K562 (cell line): ENCODE data around the gene CTIF. TPM values are rescaled to one million over a fixed set of nuclear protein-coding genes. Genes with fewer than 3 reads are reported as not detected.

Experiments used
- CCNT2 ChIP-seq: IDR thresholded peaks from 2 replicates; pipeline ENCODE4 v1.6.1; 2011; ENCODE audit warnings: borderline replicate concordance, low read depth, mild to moderate bottlenecking, moderate library complexity, mixed read lengths, low read length; ENCODE audit not compliant: insufficient read length; ENCODE audit errors: extremely low read depth
- COPS2 ChIP-seq: fragments of 450-650 bp; conservative IDR thresholded peaks from 2 replicates; pipeline ENCODE4 v1.6.1; 2016; ENCODE audit warnings: mild to moderate bottlenecking, moderate library complexity
- CREB1 ChIP-seq, 2 experiments: sonication (generic) in 1 of 2; formaldehyde crosslinking in 1 of 2; IDR thresholded peaks; 2 replicates each; pipeline versions ENCODE4 v1.6.1 to v1.8.0; 2012 to 2022; ENCODE audit warnings: inconsistent platforms in 1 of 2, mild to moderate bottlenecking in 1 of 2, missing genetic modification reagents in 1 of 2, moderate library complexity in 1 of 2
- KAT7 ChIP-seq: sonication (generic); formaldehyde crosslinking; IDR thresholded peaks from 2 replicates; pipeline ENCODE4 v1.8.0; 2022; ENCODE audit warnings: missing genetic modification reagents, mild to moderate bottlenecking, borderline replicate concordance
- MLX ChIP-seq, 2 experiments: fragments of 450-650 bp in 1 of 2; sonication (generic) in 1 of 2; formaldehyde crosslinking; conservative IDR thresholded peaks; 2 replicates each; pipeline versions ENCODE4 v1.4.0 to v1.8.1; 2020 to 2022; ENCODE audit warnings: mild to moderate bottlenecking in 1 of 2, missing genetic modification reagents in 1 of 2
- PML ChIP-seq: IDR thresholded peaks from 2 replicates; pipeline ENCODE4 v1.6.1; 2012; ENCODE audit warnings: low read length, inconsistent platforms
- TFAP4 ChIP-seq: sonication (generic); formaldehyde crosslinking; IDR thresholded peaks from 2 replicates; pipeline ENCODE4 v1.8.0; 2022; ENCODE audit warnings: missing genetic modification reagents, mild to moderate bottlenecking, moderate library complexity, borderline replicate concordance
- VEZF1 ChIP-seq: fragments of 200-800 bp; sonication (Bioruptor generic); IDR thresholded peaks from 2 replicates; pipeline ENCODE4 v1.6.1; 2017; ENCODE audit warnings: missing genetic modification characterization, missing compliant biosample characterization
- ZNF232 ChIP-seq: sonication (generic); formaldehyde crosslinking; IDR thresholded peaks from 2 replicates; pipeline ENCODE4 v1.8.0; 2022; ENCODE audit warnings: mild to moderate bottlenecking, missing genetic modification reagents
- ZNF589 ChIP-seq: fragments of 200-800 bp; sonication (Bioruptor generic); IDR thresholded peaks from 2 replicates; pipeline ENCODE4 v1.6.1; 2016; ENCODE audit warnings: low read depth, missing genetic modification characterization, missing compliant biosample characterization
- ZSCAN32 ChIP-seq: fragments of 450-650 bp; formaldehyde crosslinking; IDR thresholded peaks from 2 replicates; pipeline ENCODE4 v1.4.0; 2020; ENCODE audit warnings: mild to moderate bottlenecking, moderate library complexity
- polyA plus RNA-seq, 8 experiments: library from polyadenylated mRNA; depleted of rRNA in 4 of 8; stranded (reverse) in 5 of 8; unstranded in 3 of 8; fragments of >200 nt; fragmentation: Nextera tagmentation in 2 of 8; fragmentation: Illumina TruSeq in 1 of 8; extraction: Ambion mirVana in 2 of 8; extraction: Trizol in 1 of 8; gene quantifications; 2 replicates each; pipeline versions ENCODE4 v1.2.1 to v1.2.3, GENCODE V29; 2011 to 2014; ENCODE audit warnings: inconsistent platforms in 1 of 8, missing spikeins in 1 of 8
- total RNA-seq, 7 experiments: library from RNA; depleted of rRNA in 6 of 7; stranded (reverse); fragments of >200 nt in 6 of 7; fragmentation: Illumina TruSeq in 2 of 7; extraction: Trizol in 2 of 7; gene quantifications; 2 replicates each; pipeline versions ENCODE4 v1.2.1 to v1.2.3, GENCODE V29; 2011 to 2021; ENCODE audit warnings: low replicate concordance in 1 of 7
- TF ChIP-seq, protein P1 (sequence below): sonication (generic); formaldehyde crosslinking; IDR thresholded peaks from 2 replicates; pipeline ENCODE4 v1.5.0; 2020; ENCODE audit warnings: missing genetic modification reagents
- TF ChIP-seq, protein P2 (sequence below): fragments of 450-650 bp; formaldehyde crosslinking; IDR thresholded peaks from 2 replicates; pipeline ENCODE4 v1.4.0; 2020; ENCODE audit warnings: mild to moderate bottlenecking
- TF ChIP-seq, protein P3 (sequence below): fragments of 200-800 bp; sonication (Bioruptor generic); IDR thresholded peaks from 2 replicates; pipeline ENCODE4 v1.6.1; 2016; ENCODE audit warnings: missing genetic modification characterization, missing compliant biosample characterization

CTIF gene
- total and polyA plus RNA-seq, 9 of the 15 experiments (the other 6 are each of a cell fraction or from before 2014, with no cell fraction given) = 0.17 to 11.5 (median 2.2) TPM

DNA sequence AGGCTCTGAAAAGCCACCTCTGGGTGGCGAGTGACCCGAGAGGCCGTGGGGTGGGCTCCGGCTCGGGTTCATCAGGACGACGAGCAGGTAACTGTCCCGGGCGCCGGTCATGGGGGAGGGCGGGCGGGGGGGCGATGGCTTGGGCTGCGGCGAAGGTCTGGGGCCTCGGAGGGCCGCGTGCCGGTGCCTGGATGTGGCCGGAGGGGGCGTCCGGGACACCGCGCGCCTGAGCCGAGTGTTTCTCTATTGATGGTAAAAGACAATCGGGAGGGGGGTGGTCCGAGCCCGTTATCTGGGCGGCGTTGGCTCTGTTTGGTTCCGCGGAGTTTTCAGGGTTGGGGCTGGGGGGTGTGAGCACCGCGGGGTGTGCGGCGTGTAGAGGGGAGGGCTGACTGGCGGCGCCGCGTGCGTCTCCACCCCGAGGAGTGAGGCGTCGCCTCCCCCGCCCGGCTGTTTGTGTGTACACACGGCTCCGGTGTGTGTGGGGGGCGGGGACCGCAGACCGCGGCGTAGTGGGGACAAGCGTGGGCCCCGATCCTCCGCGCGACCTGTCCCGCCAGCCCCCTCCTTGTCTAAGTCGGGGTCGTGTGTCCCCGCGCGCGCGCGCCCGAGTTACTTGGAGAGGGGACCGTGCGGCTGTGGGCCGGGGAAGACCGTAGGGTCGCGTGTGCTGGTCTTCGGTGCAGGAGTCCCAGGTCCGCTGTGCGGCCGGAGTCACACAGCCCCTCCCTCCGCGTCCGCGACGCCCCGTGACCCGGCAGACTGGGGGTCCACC is 1.6 kb downstream of the CTIF start (continued):
- TF ChIP-seq, protein P1, sequence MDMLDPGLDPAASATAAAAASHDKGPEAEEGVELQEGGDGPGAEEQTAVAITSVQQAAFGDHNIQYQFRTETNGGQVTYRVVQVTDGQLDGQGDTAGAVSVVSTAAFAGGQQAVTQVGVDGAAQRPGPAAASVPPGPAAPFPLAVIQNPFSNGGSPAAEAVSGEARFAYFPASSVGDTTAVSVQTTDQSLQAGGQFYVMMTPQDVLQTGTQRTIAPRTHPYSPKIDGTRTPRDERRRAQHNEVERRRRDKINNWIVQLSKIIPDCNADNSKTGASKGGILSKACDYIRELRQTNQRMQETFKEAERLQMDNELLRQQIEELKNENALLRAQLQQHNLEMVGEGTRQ = no peak
- peak; percentile 65 for TF ChIP-seq VEZF1
- no peak for TF ChIP-seq ZNF232 (CRISPR knock-in tag)
- TF ChIP-seq ZNF589 = no peak
- no peak for TF ChIP-seq ZSCAN32 (CRISPR knock-in tag)
- no peak for TF ChIP-seq COPS2
- TF ChIP-seq PML = no peak
- TF ChIP-seq MLX (CRISPR knock-in tag; conservative IDR thresholded peaks at IDR 0.05) = no peak
- TF ChIP-seq, protein P2, sequence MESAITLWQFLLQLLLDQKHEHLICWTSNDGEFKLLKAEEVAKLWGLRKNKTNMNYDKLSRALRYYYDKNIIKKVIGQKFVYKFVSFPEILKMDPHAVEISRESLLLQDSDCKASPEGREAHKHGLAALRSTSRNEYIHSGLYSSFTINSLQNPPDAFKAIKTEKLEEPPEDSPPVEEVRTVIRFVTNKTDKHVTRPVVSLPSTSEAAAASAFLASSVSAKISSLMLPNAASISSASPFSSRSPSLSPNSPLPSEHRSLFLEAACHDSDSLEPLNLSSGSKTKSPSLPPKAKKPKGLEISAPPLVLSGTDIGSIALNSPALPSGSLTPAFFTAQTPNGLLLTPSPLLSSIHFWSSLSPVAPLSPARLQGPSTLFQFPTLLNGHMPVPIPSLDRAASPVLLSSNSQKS (CRISPR knock-in tag) = no peak
- TF ChIP-seq TFAP4 (CRISPR knock-in tag) = peak; percentile 67
- TF ChIP-seq, protein P3, sequence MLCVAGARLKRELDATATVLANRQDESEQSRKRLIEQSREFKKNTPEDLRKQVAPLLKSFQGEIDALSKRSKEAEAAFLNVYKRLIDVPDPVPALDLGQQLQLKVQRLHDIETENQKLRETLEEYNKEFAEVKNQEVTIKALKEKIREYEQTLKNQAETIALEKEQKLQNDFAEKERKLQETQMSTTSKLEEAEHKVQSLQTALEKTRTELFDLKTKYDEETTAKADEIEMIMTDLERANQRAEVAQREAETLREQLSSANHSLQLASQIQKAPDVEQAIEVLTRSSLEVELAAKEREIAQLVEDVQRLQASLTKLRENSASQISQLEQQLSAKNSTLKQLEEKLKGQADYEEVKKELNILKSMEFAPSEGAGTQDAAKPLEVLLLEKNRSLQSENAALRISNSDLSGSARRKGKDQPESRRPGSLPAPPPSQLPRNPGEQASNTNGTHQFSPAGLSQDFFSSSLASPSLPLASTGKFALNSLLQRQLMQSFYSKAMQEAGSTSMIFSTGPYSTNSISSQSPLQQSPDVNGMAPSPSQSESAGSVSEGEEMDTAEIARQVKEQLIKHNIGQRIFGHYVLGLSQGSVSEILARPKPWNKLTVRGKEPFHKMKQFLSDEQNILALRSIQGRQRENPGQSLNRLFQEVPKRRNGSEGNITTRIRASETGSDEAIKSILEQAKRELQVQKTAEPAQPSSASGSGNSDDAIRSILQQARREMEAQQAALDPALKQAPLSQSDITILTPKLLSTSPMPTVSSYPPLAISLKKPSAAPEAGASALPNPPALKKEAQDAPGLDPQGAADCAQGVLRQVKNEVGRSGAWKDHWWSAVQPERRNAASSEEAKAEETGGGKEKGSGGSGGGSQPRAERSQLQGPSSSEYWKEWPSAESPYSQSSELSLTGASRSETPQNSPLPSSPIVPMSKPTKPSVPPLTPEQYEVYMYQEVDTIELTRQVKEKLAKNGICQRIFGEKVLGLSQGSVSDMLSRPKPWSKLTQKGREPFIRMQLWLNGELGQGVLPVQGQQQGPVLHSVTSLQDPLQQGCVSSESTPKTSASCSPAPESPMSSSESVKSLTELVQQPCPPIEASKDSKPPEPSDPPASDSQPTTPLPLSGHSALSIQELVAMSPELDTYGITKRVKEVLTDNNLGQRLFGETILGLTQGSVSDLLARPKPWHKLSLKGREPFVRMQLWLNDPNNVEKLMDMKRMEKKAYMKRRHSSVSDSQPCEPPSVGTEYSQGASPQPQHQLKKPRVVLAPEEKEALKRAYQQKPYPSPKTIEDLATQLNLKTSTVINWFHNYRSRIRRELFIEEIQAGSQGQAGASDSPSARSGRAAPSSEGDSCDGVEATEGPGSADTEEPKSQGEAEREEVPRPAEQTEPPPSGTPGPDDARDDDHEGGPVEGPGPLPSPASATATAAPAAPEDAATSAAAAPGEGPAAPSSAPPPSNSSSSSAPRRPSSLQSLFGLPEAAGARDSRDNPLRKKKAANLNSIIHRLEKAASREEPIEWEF = no peak
- no peak for TF ChIP-seq CREB1 (IDR thresholded peaks at IDR 0.05)
- TF ChIP-seq CREB1 (CRISPR knock-in tag; IDR thresholded peaks at IDR 0.05) = peak; percentile 31; the same call in 1 of the 2 replicates
- no peak for TF ChIP-seq KAT7
- TF ChIP-seq CCNT2 = peak; percentile 42
